Measurements from ENCODE around the gene TIMM23. TPM values are rescaled to one million over a fixed set of nuclear protein-coding genes. Genes with fewer than 3 reads are reported as not detected.
"Not testable (repeated sequence)": the region's sequence is repeated elsewhere in the genome, so short reads cannot be mapped to it uniquely, and the experiment has no call there.

The TIMM23 gene
- total and polyA plus RNA-seq, 2 donors (not counting 3 experiments of a cell fraction or from before 2014, with no cell fraction given) = 78.1 to 94.6 TPM

GRCh38 chr10:45947363-45947762 is 24.9 kb upstream of the TIMM23 start:
- dilution Hi-C loops (cut with MboI; ENCODE audit: extremely low pct_ligation_motif_present, low sequenced_read_pairs); POLR2A ChIA-PET; H2AFZ ChIP-seq (ENCODE audit: low read depth, low read length); BruUV-seq (replicated peaks); H3K4me2 ChIP-seq (ENCODE audit: insufficient read depth, low read length); H3K9ac ChIP-seq (replicated peaks; ENCODE audit: extremely low read depth, insufficient read depth, low read length); H3K4me3 ChIP-seq (replicated peaks in 1 of 3; ENCODE audit: insufficient read depth in 1 of 3, low read depth in 1 of 3, low read length in 3 of 3); H4K20me1 ChIP-seq (replicated peaks; ENCODE audit: control insufficient read depth, extremely low read depth, insufficient read depth, low read length); CTCF ChIA-PET; H3K79me2 ChIP-seq (ENCODE audit: control insufficient read depth, insufficient read depth, low read length); H3K9me1 ChIP-seq (replicated peaks; ENCODE audit: control insufficient read depth, extremely low read depth, insufficient read depth, low read length); H3K9me3 ChIP-seq (replicated peaks; ENCODE audit: control insufficient read depth, insufficient read depth, low read length); intact Hi-C loops (cut with micrococcal nuclease); FAIRE-seq; H3K36me3 ChIP-seq (ENCODE audit: control insufficient read depth in 2 of 2, extremely low read depth in 1 of 2, insufficient read depth in 2 of 2, low read length in 2 of 2); H3K27ac ChIP-seq (ENCODE audit: insufficient read depth, low read depth, low read length); H3K4me1 ChIP-seq (ENCODE audit: control insufficient read depth, extremely low read depth, insufficient read depth, low read length); DNase-seq (ENCODE audit: low read depth, low spot score); H3K27me3 ChIP-seq (ENCODE audit: control insufficient read depth in 2 of 2, insufficient read depth in 2 of 2, low read length in 2 of 2): not testable (repeated sequence)

- H3K79me2 ChIP-seq (ENCODE audit: control insufficient read depth, insufficient read depth, low read length); intact Hi-C loops (cut with micrococcal nuclease); DNase-seq (ENCODE audit: low read depth, low spot score); FAIRE-seq; H3K9me1 ChIP-seq (replicated peaks; ENCODE audit: control insufficient read depth, extremely low read depth, insufficient read depth, low read length); CTCF ChIA-PET; dilution Hi-C loops (cut with MboI; ENCODE audit: extremely low pct_ligation_motif_present, low sequenced_read_pairs); H3K4me2 ChIP-seq (ENCODE audit: insufficient read depth, low read length); H3K27me3 ChIP-seq (ENCODE audit: control insufficient read depth in 2 of 2, insufficient read depth in 2 of 2, low read length in 2 of 2); H4K20me1 ChIP-seq (replicated peaks; ENCODE audit: control insufficient read depth, extremely low read depth, insufficient read depth, low read length); BruUV-seq (replicated peaks); H3K27ac ChIP-seq (ENCODE audit: insufficient read depth, low read depth, low read length); H3K36me3 ChIP-seq (ENCODE audit: control insufficient read depth in 2 of 2, extremely low read depth in 1 of 2, insufficient read depth in 2 of 2, low read length in 2 of 2); H3K4me1 ChIP-seq (ENCODE audit: control insufficient read depth, extremely low read depth, insufficient read depth, low read length); POLR2A ChIA-PET; H3K9me3 ChIP-seq (replicated peaks; ENCODE audit: control insufficient read depth, insufficient read depth, low read length); H3K9ac ChIP-seq (replicated peaks; ENCODE audit: extremely low read depth, insufficient read depth, low read length); H2AFZ ChIP-seq (ENCODE audit: low read depth, low read length); H3K4me3 ChIP-seq (replicated peaks in 1 of 3; ENCODE audit: insufficient read depth in 1 of 3, low read depth in 1 of 3, low read length in 3 of 3): not testable (repeated sequence)
Observed at GRCh38 chr10:45948801-45949200, 23.5 kb upstream of the TIMM23 start.

- POLR2A ChIA-PET; H3K4me1 ChIP-seq (ENCODE audit: control insufficient read depth, extremely low read depth, insufficient read depth, low read length); H3K36me3 ChIP-seq (ENCODE audit: control insufficient read depth in 2 of 2, extremely low read depth in 1 of 2, insufficient read depth in 2 of 2, low read length in 2 of 2); H4K20me1 ChIP-seq (replicated peaks; ENCODE audit: control insufficient read depth, extremely low read depth, insufficient read depth, low read length); H3K4me3 ChIP-seq (replicated peaks in 1 of 3; ENCODE audit: insufficient read depth in 1 of 3, low read depth in 1 of 3, low read length in 3 of 3); H3K9me1 ChIP-seq (replicated peaks; ENCODE audit: control insufficient read depth, extremely low read depth, insufficient read depth, low read length); H2AFZ ChIP-seq (ENCODE audit: low read depth, low read length); dilution Hi-C loops (cut with MboI; ENCODE audit: extremely low pct_ligation_motif_present, low sequenced_read_pairs); intact Hi-C loops (cut with micrococcal nuclease); H3K27me3 ChIP-seq (ENCODE audit: control insufficient read depth in 2 of 2, insufficient read depth in 2 of 2, low read length in 2 of 2); H3K79me2 ChIP-seq (ENCODE audit: control insufficient read depth, insufficient read depth, low read length); CTCF ChIA-PET; FAIRE-seq; H3K9ac ChIP-seq (replicated peaks; ENCODE audit: extremely low read depth, insufficient read depth, low read length); H3K4me2 ChIP-seq (ENCODE audit: insufficient read depth, low read length); H3K9me3 ChIP-seq (replicated peaks; ENCODE audit: control insufficient read depth, insufficient read depth, low read length); H3K27ac ChIP-seq (ENCODE audit: insufficient read depth, low read depth, low read length); BruUV-seq (replicated peaks); DNase-seq (ENCODE audit: low read depth, low spot score): not testable (repeated sequence)
Observed at GRCh38 chr10:45954367-45954766, 17.9 kb upstream of the TIMM23 start.

- dilution Hi-C loops (cut with MboI; ENCODE audit: extremely low pct_ligation_motif_present, low sequenced_read_pairs) = not testable (repeated sequence)
Observed at GRCh38 chr10:45956634-45957033, 15.7 kb upstream of the TIMM23 start.

More at GRCh38 chr10:45956634-45957033, 15.7 kb upstream of the TIMM23 start:
- H3K9ac ChIP-seq (replicated peaks; ENCODE audit: extremely low read depth, insufficient read depth, low read length); H3K4me3 ChIP-seq (replicated peaks in 1 of 3; ENCODE audit: insufficient read depth in 1 of 3, low read depth in 1 of 3, low read length in 3 of 3); intact Hi-C loops (cut with micrococcal nuclease); H3K9me1 ChIP-seq (replicated peaks; ENCODE audit: control insufficient read depth, extremely low read depth, insufficient read depth, low read length); H3K36me3 ChIP-seq (ENCODE audit: control insufficient read depth in 2 of 2, extremely low read depth in 1 of 2, insufficient read depth in 2 of 2, low read length in 2 of 2); H4K20me1 ChIP-seq (replicated peaks; ENCODE audit: control insufficient read depth, extremely low read depth, insufficient read depth, low read length); DNase-seq (ENCODE audit: low read depth, low spot score); H2AFZ ChIP-seq (ENCODE audit: low read depth, low read length); H3K4me2 ChIP-seq (ENCODE audit: insufficient read depth, low read length); POLR2A ChIA-PET; CTCF ChIA-PET; FAIRE-seq; H3K4me1 ChIP-seq (ENCODE audit: control insufficient read depth, extremely low read depth, insufficient read depth, low read length); H3K79me2 ChIP-seq (ENCODE audit: control insufficient read depth, insufficient read depth, low read length); H3K27me3 ChIP-seq (ENCODE audit: control insufficient read depth in 2 of 2, insufficient read depth in 2 of 2, low read length in 2 of 2); H3K9me3 ChIP-seq (replicated peaks; ENCODE audit: control insufficient read depth, insufficient read depth, low read length); BruUV-seq (replicated peaks); H3K27ac ChIP-seq (ENCODE audit: insufficient read depth, low read depth, low read length): not testable (repeated sequence)

Measured in endothelial cell of umbilical vein (primary cell).